T-helper 2 cell treated with Interferon-gamma antibody and Interleukin-4, amounts not matched to agents 100 ng/mL and 5 ng/mL, for 36 hours (primary cell): Measurements from ENCODE around the gene WDR59. TPM values are rescaled to one million over a fixed set of nuclear protein-coding genes. Genes with fewer than 3 reads are reported as not detected.
"Not testable (repeated sequence)": the region's sequence is repeated elsewhere in the genome, so short reads cannot be mapped to it uniquely, and the experiment has no call there.

Experiments
- intact Hi-C: fragments of 100-400 bp; cut with micrococcal nuclease; formaldehyde crosslinking; loops from one replicate; pipeline ENCODE4 v1.15.1; 2023
- total RNA-seq: library from RNA; stranded (reverse); gene quantifications from 2 replicates; pipeline ENCODE4 v1.2.3, GENCODE V29; 2022

WDR59 gene
- total RNA-seq, 1 donor from 2014 or later = 65.8 TPM

- intact Hi-C loops = no loop called here
Observed at GRCh38 chr16:74868035-74868434, 116.9 kb downstream of the WDR59 start.

GRCh38 chr16:74867281-74867849, 117.6 kb downstream of the WDR59 start:
- intact Hi-C loops = no loop called here

GRCh38 chr16:74865922-74866598, 118.9 kb downstream of the WDR59 start:
- intact Hi-C loops = no loop called here

GRCh38 chr16:74862743-74863244, 122.1 kb downstream of the WDR59 start:
- intact Hi-C loops = loop anchor here (1.0 to 2.0 kb wide), 3 partner anchors 49 to 248 kb away; no protein-coding TSS in a partner anchor

- intact Hi-C loops = no loop called here
Observed at GRCh38 chr16:74852500-74852875, 132.4 kb downstream of the WDR59 start.

- intact Hi-C loops = no loop called here
Observed at GRCh38 chr16:74850027-74850426, 134.9 kb downstream of the WDR59 start.

- intact Hi-C loops = no loop called here
Observed at GRCh38 chr16:74847202-74847601, 137.7 kb downstream of the WDR59 start.

- intact Hi-C loops = no loop called here
Observed at GRCh38 chr16:74846714-74847113, 138.2 kb downstream of the WDR59 start.

- intact Hi-C loops = no loop called here
Observed at GRCh38 chr16:74844041-74844980, 140.6 kb downstream of the WDR59 start.

- intact Hi-C loops = not testable (repeated sequence)
Observed at GRCh38 chr16:74843381-74844035, 141.4 kb downstream of the WDR59 start.

- intact Hi-C loops = no loop called here
Observed at GRCh38 chr16:74842413-74842812, 142.5 kb downstream of the WDR59 start.

- intact Hi-C loops = no loop called here
Observed at GRCh38 chr16:74841904-74842303, 143.0 kb downstream of the WDR59 start.

GRCh38 chr16:74841469-74841868, 143.5 kb downstream of the WDR59 start:
- intact Hi-C loops = no loop called here

GRCh38 chr16:74837056-74837455, 147.9 kb downstream of the WDR59 start:
- intact Hi-C loops = no loop called here

- intact Hi-C loops = no loop called here
Observed at GRCh38 chr16:74836111-74836671, 148.7 kb downstream of the WDR59 start.

- intact Hi-C loops = no loop called here
Observed at GRCh38 chr16:74832228-74832627, 152.7 kb downstream of the WDR59 start.

- intact Hi-C loops = no loop called here
Observed at GRCh38 chr16:74831467-74831866, 153.5 kb downstream of the WDR59 start.

- intact Hi-C loops = no loop called here
Observed at GRCh38 chr16:74830648-74831047, 154.3 kb downstream of the WDR59 start.

GRCh38 chr16:74829637-74830036, 155.3 kb downstream of the WDR59 start:
- intact Hi-C loops = no loop called here

GRCh38 chr16:74825941-74826340, 159.0 kb downstream of the WDR59 start:
- intact Hi-C loops = no loop called here

- intact Hi-C loops = no loop called here
Observed at GRCh38 chr16:74825016-74825415, 159.9 kb downstream of the WDR59 start.
